G401.6 (cell line): ENCODE measurements around the gene NHSL2.
"Not testable (repeated sequence)": the region's sequence is repeated elsewhere in the genome, so short reads cannot be mapped to it uniquely, and the experiment has no call there.

Experiments used
- FAIRE-seq: peaks from 2 replicates; lab custom pipeline; 2012; peaks lifted over from hg19 to GRCh38; lab: Jason Lieb, UNC

NHSL2 gene

GRCh38 chrX:71923516-71923915 is 12.9 kb downstream of the NHSL2 start:
- no peak for FAIRE-seq

DNA sequence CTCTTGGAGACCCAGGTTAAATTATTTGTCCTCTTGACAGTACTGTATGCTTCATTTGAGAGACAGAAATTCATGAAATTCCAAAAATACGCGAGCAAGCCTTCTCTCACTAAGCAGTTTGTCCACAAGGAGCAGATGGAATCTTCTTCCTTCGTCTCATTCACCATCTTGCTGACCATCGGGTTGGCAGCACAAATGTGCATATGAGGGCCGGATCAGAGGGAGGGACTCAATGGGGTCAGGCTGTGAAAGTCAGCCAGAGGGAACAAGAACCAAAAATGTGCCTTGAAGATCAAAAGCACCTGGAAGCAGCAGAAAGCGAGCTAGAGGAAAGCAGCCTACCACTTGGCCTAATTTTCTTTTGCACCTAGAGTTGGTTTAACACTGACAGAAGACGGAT is 16.4 kb downstream of the NHSL2 start:
- FAIRE-seq = no peak

- FAIRE-seq = no peak
These were observed 18.2 kb downstream of the NHSL2 start for GRCh38 chrX:71928856-71929255.

GRCh38 chrX:71930298-71930697 is 19.7 kb downstream of the NHSL2 start:
- no peak for FAIRE-seq

DNA sequence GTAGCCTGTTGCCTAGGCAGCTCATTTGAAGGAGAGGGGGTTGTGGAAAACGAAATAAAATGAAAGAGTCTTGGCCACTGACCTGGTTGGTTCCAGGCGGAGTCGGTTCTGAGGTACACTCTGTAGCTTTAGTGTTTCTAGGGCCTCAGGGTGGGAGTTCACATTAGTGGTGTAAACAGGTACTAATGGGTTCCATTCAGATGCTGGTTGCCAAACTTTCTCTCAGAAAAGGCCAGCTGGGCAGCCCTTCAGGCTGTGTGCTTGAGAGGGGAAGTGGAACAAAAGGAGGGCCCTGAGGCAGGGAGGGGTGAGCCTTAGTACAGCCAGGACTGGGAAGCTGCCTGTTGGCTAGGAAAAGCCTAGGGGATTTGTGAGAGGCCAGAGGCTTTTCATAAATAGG is 24.8 kb downstream of the NHSL2 start:
- FAIRE-seq = no peak

DNA sequence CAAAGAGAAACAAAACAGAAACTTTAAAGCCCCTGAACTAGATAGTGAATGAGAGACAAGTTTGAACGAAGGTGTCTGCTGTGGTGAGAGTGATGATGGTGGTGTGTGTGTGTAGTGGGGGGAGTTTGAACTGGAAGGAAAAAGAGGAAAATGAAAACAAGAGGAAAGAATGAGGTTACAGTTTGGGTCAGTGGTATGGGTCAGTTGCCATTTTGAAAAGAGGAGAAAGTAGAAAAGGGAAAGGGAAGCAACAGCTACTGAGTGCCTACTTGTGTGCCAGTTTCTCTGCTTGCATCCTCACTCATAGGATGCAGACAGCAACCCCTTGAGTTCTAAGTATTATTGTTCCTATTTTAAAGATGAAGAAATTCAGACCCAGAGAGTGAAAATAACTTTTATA is 26.0 kb downstream of the NHSL2 start:
- no peak for FAIRE-seq

DNA sequence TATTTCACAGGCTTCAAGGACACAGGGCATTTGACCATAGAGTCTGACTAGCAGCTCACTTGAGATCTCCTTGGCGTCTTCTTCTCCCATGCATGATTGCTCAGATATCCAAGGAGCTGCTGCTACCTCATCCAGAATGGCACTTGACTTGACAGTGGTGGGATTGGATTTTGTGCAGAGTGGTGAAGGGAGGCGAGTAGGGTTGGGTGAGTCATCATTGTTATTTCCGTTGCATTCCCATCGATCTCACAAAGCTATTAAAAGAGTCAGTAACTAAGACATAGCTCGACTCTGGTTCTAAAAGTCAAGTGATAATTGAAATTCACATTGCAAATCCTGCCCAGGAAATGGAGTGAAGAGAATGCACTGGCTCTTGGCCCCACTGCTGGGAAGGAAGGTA is 27.7 kb downstream of the NHSL2 start:
- no peak for FAIRE-seq

- FAIRE-seq = no peak
These were observed 30.5 kb downstream of the NHSL2 start for GRCh38 chrX:71941145-71941544.

GRCh38 chrX:71941776-71942175 is 31.1 kb downstream of the NHSL2 start:
- no peak for FAIRE-seq

GRCh38 chrX:71944369-71944768 is 33.7 kb downstream of the NHSL2 start:
- no peak for FAIRE-seq

GRCh38 chrX:71945237-71945805 is 34.7 kb downstream of the NHSL2 start:
- FAIRE-seq = no peak

GRCh38 chrX:71949363-71949762 is 38.7 kb downstream of the NHSL2 start:
- no peak for FAIRE-seq

- no peak for FAIRE-seq
These were observed 39.3 kb downstream of the NHSL2 start for GRCh38 chrX:71949844-71950445.

DNA sequence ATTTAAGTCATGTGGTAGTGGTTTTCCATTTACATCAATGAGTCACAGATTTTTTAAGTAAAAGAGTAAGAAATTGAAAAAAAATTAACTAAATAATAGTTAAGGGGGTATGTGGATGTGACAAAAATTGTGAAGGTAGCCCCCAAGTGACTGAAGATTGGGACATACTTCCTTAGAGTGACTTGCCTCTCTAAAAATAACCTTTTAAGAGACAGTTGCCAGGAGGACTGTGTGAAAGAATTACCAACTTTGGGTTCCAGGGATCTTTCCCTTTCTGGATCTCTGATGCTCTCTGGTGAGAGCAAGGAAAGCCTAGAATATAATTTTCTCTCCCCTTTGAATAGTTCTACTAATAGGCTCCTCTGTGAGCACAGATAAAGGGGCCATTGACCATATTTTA is 42.7 kb downstream of the NHSL2 start:
- FAIRE-seq = no peak

GRCh38 chrX:71953946-71954345 is 43.3 kb downstream of the NHSL2 start:
- no peak for FAIRE-seq

DNA sequence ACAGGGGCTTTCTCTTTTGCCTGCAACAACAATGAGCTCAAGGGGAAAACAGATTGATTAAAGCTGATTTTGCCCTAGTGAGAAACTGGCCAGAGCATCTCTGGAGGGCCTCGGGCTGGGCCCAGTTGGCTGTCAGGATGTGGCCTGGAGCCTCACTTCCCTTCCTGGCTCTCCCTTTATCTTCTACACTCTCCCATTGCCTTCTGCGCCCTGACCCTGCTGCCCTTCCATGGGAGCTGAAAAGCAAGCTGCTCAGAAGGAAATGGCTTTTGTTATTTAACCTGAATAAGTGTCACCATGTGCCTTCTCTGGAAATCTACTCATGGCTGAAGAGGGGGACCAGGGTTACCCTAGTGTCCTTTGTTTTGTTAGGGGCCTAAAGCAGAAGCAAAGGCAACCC is 43.8 kb downstream of the NHSL2 start:
- no peak for FAIRE-seq

- FAIRE-seq = no peak
These were observed 45.0 kb downstream of the NHSL2 start for GRCh38 chrX:71955530-71956120.

DNA sequence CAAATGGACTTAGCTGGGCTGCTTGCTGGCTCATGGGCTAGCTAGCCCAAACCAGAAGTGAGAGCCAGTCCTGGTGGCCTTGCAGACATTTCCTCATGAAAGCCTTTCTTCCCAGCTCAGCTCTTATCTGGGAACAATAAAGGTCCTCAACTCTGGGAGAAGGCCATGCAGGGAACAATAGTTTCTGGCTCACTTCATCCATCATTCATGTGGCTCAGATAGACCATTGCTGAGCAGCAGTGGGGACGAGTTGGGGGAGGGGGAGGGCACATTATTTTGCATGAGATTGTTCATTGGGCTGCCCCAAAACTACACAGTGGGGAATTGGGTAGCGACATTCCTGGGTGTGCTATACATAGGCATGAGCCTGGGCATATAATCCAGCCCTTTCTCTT is 47.6 kb downstream of the NHSL2 start:
- no peak for FAIRE-seq

- not testable (repeated sequence) for FAIRE-seq
These were observed 53.5 kb downstream of the NHSL2 start for GRCh38 chrX:71964184-71964583.

GRCh38 chrX:71974916-71975315 is 64.3 kb downstream of the NHSL2 start:
- no peak for FAIRE-seq

DNA sequence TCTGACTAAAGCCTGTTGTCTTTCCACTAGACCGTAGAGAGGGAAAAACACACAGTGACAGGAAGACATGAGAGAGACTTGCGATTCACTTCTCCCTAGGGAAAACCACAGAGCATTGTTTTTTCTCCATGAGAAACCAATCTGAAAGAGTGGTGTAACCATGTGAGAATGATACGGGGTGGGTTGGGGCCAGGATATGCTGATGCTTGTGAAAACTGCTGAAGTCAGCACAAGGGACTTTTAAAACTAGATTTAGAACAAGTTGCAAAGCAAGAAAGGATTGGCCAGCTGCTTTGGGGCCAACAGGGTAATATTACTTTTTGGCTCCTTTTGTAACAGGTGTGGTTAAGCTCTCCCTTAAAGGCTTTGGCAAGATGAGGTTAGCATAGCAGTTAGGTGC is 66.1 kb downstream of the NHSL2 start:
- FAIRE-seq = no peak

DNA sequence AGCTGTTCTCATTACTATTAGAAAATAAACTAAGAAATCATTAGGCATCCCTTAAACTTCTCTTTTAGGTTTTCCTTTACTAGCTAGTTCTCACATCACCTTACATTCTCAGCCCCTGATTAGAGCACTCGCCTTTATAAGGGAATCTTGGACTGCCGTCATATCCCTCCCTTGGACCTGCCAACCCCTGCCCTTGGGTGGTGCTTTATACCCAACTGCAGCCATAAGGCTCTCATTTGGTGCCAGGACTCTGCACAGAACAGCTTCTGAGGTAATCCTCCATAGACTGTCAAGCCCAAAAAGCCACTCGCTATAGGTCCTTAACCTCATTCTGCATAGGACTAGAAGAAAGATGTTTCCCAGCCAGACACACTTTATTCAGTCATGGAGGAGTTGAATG is 67.5 kb downstream of the NHSL2 start:
- FAIRE-seq = no peak

- no peak for FAIRE-seq
These were observed 79.3 kb downstream of the NHSL2 start for GRCh38 chrX:71989768-71990426.

GRCh38 chrX:71990518-71990917 is 79.9 kb downstream of the NHSL2 start:
- no peak for FAIRE-seq
